DMS 273 treated with DMSO at 0.1 percent for 48 hours (cell line): ENCODE measurements around the gene CTNNAL1.
"Not testable (repeated sequence)": the region's sequence is repeated elsewhere in the genome, so short reads cannot be mapped to it uniquely, and the experiment has no call there.

Experiments
- DNase-seq: peaks from one replicate; lab custom pipeline; 2025; lab: John Stamatoyannopoulos, UW

The CTNNAL1 gene

GRCh38 chr9:108980893-108981292 is 32.4 kb downstream of the CTNNAL1 start:
- DNase-seq, result no peak

GRCh38 chr9:108978205-108978604 is 35.1 kb downstream of the CTNNAL1 start:
- DNase-seq, result no peak

- DNase-seq, result no peak
These were observed 39.4 kb downstream of the CTNNAL1 start for GRCh38 chr9:108973895-108974294.

- DNase-seq, result no peak
These were observed 40.6 kb downstream of the CTNNAL1 start for GRCh38 chr9:108972626-108973209.

- no peak for DNase-seq
These were observed 41.1 kb downstream of the CTNNAL1 start for GRCh38 chr9:108972186-108972585.

- not testable (repeated sequence) for DNase-seq
These were observed 41.9 kb downstream of the CTNNAL1 start for GRCh38 chr9:108971392-108971791.

- DNase-seq, result no peak
These were observed 45.4 kb downstream of the CTNNAL1 start for GRCh38 chr9:108967916-108968315.

GRCh38 chr9:108963459-108964143 is 49.7 kb downstream of the CTNNAL1 start:
- no peak for DNase-seq

GRCh38 chr9:108961151-108961550 is 52.1 kb downstream of the CTNNAL1 start:
- DNase-seq, result no peak

GRCh38 chr9:108960331-108960730 is 53.0 kb downstream of the CTNNAL1 start:
- DNase-seq, result no peak

- no peak for DNase-seq
These were observed 56.7 kb downstream of the CTNNAL1 start for GRCh38 chr9:108956631-108957026.

GRCh38 chr9:108956022-108956630 is 57.2 kb downstream of the CTNNAL1 start:
- no peak for DNase-seq

GRCh38 chr9:108953983-108954574 is 59.2 kb downstream of the CTNNAL1 start:
- no peak for DNase-seq

- DNase-seq, result no peak
These were observed 61.7 kb downstream of the CTNNAL1 start for GRCh38 chr9:108951578-108951977.

GRCh38 chr9:108950168-108950567 is 63.1 kb downstream of the CTNNAL1 start:
- no peak for DNase-seq

GRCh38 chr9:108939975-108940374 is 73.3 kb downstream of the CTNNAL1 start:
- no peak for DNase-seq

GRCh38 chr9:108937561-108938305 is 75.6 kb downstream of the CTNNAL1 start:
- DNase-seq, result no peak

GRCh38 chr9:108934323-108934893 is 78.9 kb downstream of the CTNNAL1 start, which contains the start of gene ABITRAM:
TSS of gene ABITRAM (plus strand) at chr9:108934400. CDS start at chr9:108934487, 87 bp downstream.
- DNase-seq, result peak; percentile 62

GRCh38 chr9:108933718-108934322 is 79.5 kb downstream of the CTNNAL1 start, which contains the start of gene ELP1:
TSS of gene ELP1 (minus strand) at chr9:108934124. CDS start at chr9:108931146, 2,978 bp downstream.
- DNase-seq, result peak; percentile 74

GRCh38 chr9:108933231-108933717 is 80.0 kb downstream of the CTNNAL1 start:
- DNase-seq, result peak; percentile 27

GRCh38 chr9:108928386-108928785 is 84.9 kb downstream of the CTNNAL1 start:
- DNase-seq, result no peak
